GM04504 (cell line): ENCODE data around the gene TBL1Y.
"Not testable (repeated sequence)": the region's sequence is repeated elsewhere in the genome, so short reads cannot be mapped to it uniquely, and the experiment has no call there.

ENCODE experiments used
- DNase-seq: peaks from one replicate; pipeline ENCODE4 v3.0.0-alpha.2; 2012; ENCODE audit warnings: low read depth

TBL1Y gene

GRCh38 chrY:6974971-6975370 is 64.5 kb downstream of the TBL1Y start:
- DNase-seq, result no peak

- DNase-seq, result no peak
Observed at GRCh38 chrY:6977783-6978182, 67.3 kb downstream of the TBL1Y start.

GRCh38 chrY:6983221-6983620 is 72.7 kb downstream of the TBL1Y start:
- DNase-seq, result no peak

GRCh38 chrY:6987811-6988210 is 77.3 kb downstream of the TBL1Y start:
- no peak for DNase-seq

GRCh38 chrY:6989886-6990620 is 79.6 kb downstream of the TBL1Y start:
- no peak for DNase-seq

- no peak for DNase-seq
Observed at GRCh38 chrY:6992041-6992440, 81.5 kb downstream of the TBL1Y start.

- no peak for DNase-seq
Observed at GRCh38 chrY:6995987-6996386, 85.5 kb downstream of the TBL1Y start.

- no peak for DNase-seq
Observed at GRCh38 chrY:6997503-6998066, 87.1 kb downstream of the TBL1Y start.

GRCh38 chrY:6999905-7000304 is 89.4 kb downstream of the TBL1Y start:
- no peak for DNase-seq

GRCh38 chrY:7002581-7002980 is 92.1 kb downstream of the TBL1Y start:
- no peak for DNase-seq

GRCh38 chrY:7007911-7008310 is 97.4 kb downstream of the TBL1Y start:
- no peak for DNase-seq

- no peak for DNase-seq
Observed at GRCh38 chrY:7008578-7009355, 98.3 kb downstream of the TBL1Y start.

GRCh38 chrY:7013051-7013450 is 102.6 kb downstream of the TBL1Y start:
- no peak for DNase-seq

- DNase-seq, result no peak
Observed at GRCh38 chrY:7016521-7016920, 106.0 kb downstream of the TBL1Y start.

GRCh38 chrY:7017244-7018080 is 107.0 kb downstream of the TBL1Y start:
- DNase-seq, result no peak

- no peak for DNase-seq
Observed at GRCh38 chrY:7039037-7039436, 128.5 kb downstream of the TBL1Y start.

GRCh38 chrY:7040662-7041061 is 130.2 kb downstream of the TBL1Y start:
- DNase-seq, result no peak

GRCh38 chrY:7041983-7042382 is 131.5 kb downstream of the TBL1Y start:
- no peak for DNase-seq

- DNase-seq, result not testable (repeated sequence)
Observed at GRCh38 chrY:7052461-7052860, 142.0 kb downstream of the TBL1Y start.

- DNase-seq, result no peak
Observed at GRCh38 chrY:7056886-7057285, 146.4 kb downstream of the TBL1Y start.

- DNase-seq, result no peak
Observed at GRCh38 chrY:7078725-7079124, 168.2 kb downstream of the TBL1Y start.

- not testable (repeated sequence) for DNase-seq
Observed at GRCh38 chrY:7080548-7080947, 170.1 kb downstream of the TBL1Y start.
